HG02870 (cell line): Measurements from ENCODE around the gene NUAK2.
A peak's percentile ranks its signal among the peaks of the same experiment; 100 is the strongest.
"Not testable (repeated sequence)": the region's sequence is repeated elsewhere in the genome, so short reads cannot be mapped to it uniquely, and the experiment has no call there.

Source experiments
- ATAC-seq: cut with Tn5 transposase; IDR thresholded peaks from one replicate; pipeline ENCODE4 v1.9.1; 2021; ENCODE audit warnings: mild to moderate bottlenecking, moderate library complexity; ENCODE audit not compliant: unreplicated experiment

The NUAK2 gene

DNA sequence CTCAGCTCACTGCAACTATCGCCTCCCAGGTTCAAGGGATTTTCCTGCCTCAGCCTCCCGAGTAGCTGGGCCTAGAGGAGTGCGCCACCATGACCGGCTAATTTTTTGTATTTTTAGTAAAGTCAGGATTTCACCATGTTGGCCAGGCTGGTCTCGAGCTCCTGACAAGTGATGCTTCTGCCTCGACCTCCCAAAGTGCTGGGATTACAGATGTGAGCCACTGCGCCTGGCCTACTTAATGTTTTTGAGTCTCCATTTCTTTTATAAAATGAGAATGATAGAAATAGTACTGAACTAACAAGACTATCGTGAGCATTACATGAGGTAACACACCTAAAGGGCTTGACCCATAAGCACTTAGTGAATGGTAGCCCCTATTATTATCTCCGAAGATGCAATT, 21.4 kb downstream of the NUAK2 start:
- no peak for ATAC-seq

DNA sequence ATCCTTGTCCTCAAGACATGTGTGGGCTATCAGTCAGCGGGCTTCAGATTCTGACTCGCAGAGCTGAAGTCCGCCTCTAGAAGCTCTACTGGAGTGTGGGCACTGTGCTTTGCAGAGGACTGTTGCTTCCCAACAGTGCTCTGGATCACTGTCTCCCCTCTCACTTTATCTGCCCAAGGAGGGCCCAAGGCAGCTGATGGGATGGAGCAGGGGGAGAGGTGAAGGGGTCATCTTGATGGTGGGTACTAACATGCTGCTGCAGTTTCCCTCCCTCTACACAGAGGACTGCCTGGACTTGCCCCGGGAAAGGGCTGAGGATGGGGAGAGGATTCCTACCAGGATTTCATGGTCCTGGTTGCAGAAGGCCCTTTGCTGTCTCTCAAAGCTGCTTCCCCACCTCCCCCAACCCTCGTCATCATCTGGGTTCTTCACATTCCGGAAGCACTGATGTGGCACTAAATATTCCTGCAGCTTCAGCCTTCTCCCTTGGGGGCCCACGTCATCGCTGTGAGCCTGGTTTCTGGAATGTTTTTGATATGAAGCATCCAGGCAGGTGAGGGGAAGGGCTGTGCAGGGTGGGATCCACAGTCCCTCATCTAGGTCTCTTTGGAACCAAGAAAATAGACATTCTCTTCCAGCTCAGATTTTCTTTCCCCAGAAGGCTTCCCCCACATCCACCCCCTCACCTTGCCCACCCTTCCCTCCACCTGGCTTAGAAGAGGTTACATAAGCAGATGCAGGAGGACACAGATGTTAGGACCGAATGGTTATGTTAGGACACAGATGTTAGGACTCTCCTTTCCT, 23.2 kb downstream of the NUAK2 start:
- no peak for ATAC-seq

DNA sequence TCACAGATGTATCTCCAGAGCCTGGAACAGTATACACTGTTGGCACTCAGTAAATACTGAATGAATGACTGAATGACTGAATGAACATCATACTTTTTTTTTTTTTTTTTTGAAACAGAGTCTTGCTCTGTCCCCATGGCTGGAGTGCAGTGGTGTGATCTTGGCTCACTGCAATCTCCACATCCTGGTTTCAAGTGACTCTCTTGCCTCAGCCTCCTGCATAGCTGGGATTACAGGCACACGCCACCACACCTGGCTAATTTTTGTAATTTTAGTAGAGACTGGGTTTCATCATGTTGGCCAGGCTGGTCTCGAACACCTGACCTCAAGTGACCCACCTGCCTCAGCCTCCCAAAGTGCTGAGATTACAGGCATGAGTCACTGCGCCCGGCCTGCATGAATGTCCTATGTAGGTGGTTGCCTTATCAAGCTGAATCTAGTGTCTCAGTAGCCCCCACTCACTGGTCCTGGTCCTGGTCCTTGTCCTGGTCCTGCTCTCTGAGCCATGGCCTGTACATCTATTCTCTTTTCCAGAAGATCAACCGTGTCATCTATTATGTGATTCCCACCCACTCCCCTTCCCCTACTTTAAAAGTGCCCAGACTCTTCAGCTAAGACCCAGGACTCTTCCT, 23.9 kb downstream of the NUAK2 start:
- not testable (repeated sequence) for ATAC-seq

- no peak for ATAC-seq
Observed at GRCh38 chr1:205296154-205296553, 25.4 kb downstream of the NUAK2 start.

DNA sequence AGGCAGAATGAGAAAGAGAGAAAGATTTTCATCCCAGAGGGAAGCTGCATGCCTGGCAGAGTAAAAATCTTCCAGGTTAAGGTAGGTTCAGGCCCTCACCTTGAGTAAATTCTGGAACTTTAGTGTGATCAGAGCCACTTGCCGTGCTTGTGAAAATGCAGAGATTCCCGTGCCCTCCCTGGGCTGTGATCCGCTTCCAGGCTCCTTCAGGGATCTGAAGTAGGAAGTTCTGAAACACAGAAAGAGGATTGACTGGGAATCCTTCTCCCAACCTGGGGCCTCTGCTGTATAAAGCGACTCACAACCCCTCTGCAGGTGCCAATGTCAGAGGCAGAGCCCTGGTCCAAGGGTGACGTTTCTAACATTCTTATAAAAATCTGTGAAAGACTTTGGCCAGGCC, 26.6 kb downstream of the NUAK2 start:
- ATAC-seq = no peak

DNA sequence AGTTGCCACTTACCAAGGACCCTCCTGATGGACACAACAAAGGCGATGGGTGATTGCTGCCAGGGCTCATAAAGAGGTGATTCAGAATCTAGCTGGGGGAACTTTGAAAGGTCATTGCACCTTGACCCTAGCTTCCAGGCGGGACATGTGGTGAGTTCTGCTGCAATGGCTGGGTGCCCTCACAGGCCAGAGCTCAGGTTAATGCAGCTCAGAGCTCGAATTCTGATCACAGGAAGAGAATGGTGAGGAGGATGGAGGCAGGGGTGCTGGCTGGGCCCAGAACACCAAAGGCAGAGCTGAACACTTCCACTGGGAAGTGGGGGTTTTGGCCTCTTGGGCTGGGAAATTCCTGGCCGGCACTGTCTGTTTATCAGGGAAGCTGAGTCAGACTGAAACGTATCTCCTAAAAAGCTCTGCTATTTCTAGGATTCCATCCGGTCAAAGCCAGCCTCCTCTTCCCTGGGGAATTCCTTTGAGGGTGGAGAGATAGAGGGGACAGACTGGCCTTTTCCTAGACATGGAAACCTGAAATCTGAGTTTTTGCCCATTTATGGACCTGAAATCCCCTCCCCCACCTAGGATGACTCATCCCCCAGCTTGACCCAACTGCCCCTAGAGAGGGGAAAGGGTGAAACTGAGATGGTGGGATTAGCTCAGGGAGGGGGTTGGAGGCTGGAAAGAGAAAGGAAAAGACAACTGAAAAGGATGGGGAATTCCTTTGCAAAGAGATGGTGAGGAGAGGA, 27.2 kb downstream of the NUAK2 start:
- no peak for ATAC-seq

GRCh38 chr1:205293350-205294074, 28.0 kb downstream of the NUAK2 start:
- no peak for ATAC-seq

DNA sequence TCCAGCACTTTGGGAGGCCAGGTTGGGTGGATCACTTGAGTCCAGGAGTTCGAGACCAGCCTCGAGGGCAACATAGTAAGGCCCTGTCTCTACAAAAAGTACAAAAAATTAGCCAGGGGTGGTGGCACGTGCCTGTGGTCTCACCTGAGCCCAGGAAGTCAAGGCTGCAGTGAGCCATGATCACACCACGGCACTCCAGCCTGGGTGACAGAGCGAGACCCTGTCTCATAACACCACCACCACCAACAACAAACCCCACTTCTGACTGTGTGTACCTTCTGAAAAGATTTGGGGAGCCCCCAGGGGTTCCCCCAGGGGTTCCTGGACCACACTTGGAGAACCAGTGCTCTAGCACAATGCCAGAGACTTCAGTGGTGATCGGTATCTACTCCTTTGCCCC, 29.9 kb downstream of the NUAK2 start:
- no peak for ATAC-seq

- ATAC-seq = peak; percentile 69
Observed at GRCh38 chr1:205287767-205288559, 33.6 kb downstream of the NUAK2 start.

GRCh38 chr1:205287076-205287475, 34.5 kb downstream of the NUAK2 start:
- ATAC-seq = no peak

DNA sequence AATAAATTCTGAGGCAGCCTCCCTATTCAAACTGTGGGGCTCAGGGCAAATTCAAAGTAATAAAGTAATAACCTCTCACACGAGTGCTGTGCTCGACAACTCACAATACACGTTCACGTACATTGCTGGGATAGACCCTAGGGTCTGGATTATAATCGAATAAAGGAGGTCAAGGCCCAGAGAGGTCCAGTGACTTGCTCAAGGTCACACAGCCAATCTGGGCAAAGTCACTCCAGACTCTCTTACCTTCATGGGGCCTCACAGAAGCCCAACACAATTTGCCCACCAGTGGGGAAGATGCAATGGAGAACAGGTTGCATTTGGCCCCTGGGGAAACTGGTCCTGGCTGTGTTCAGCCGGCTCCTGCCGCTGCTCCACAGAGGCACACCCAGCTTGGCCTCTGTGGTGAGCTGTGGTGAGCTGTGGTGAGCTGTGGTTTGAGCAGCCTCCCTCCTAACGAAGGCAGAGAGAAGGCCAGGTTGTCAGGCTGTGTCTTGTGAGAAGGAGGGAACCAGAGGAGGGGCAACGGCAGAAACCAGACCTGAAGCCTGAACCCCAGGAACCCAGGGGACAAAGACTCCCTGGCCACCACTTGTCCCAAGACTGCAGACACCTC, 35.1 kb downstream of the NUAK2 start:
- no peak for ATAC-seq

GRCh38 chr1:205285381-205286101, 36.0 kb downstream of the NUAK2 start:
- ATAC-seq = no peak

- no peak for ATAC-seq
Observed at GRCh38 chr1:205284420-205285144, 37.0 kb downstream of the NUAK2 start.

DNA sequence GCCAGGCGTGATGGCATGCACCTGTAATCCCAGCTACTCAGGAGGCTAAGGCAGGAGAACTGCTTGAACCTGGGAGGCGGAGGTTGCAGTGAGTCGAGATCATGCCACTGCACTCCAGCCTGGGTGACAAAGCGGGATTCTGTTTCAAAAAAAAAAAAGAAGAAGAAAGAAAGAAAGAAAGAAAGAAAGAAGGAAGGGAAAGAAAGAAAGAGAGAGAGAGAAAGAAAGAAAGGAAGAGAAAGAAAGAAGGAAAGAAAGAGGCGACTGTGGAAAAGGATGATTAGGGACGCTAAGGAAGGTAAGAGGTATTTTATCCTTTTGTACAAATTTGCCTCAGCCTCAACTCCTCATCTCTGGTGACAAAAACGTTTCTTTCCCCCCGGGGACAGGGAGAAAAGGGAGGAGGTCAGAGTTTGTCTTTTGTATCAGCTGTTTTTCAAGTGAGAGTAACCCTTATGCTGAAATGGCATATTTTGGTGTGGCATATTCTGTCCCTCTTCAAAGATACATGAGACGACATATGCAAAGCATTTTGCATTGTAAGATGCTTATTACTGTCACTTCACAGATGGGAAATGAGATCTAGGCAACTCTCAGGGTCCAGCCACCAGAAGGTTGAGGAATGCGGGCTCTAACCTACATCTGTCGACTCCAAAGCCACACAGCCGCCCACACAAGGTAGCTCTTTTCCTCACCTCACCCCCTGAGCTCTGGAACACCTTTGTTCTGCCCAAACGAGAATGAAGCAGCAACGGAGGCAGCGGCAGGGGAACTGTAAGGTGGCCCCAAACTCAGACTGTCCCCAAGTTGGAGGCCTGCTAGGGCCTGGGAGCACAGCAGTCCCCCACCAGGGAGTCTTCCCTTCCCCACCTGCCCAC, 38.0 kb downstream of the NUAK2 start:
- ATAC-seq = no peak

- ATAC-seq = not testable (repeated sequence)
Observed at GRCh38 chr1:205280666-205281395, 40.7 kb downstream of the NUAK2 start.

- ATAC-seq = no peak
Observed at GRCh38 chr1:205279986-205280385, 41.6 kb downstream of the NUAK2 start.

- ATAC-seq = no peak
Observed at GRCh38 chr1:205276689-205277065, 44.9 kb downstream of the NUAK2 start.
